DOHH2 (cell line): ENCODE data around the gene CBLN1.

Source experiments
- H3F3A ChIP-seq: fragments of 200-600 bp; sonication (generic), shearing (Covaris generic); 2 replicates; pipeline ENCODE4 v1.6.0; 2016; ENCODE audit warnings: antibody characterized with exemption, mild to moderate bottlenecking; ENCODE audit not compliant: control insufficient read depth, insufficient read depth
- H3K27ac ChIP-seq: fragments of 200-600 bp; sonication (generic); 2 replicates; pipeline ENCODE4 v1.5.1; 2014; ENCODE audit warnings: low read depth, mild to moderate bottlenecking, low read length, moderate library complexity
- H3K27me3 ChIP-seq: fragments of 200-600 bp; sonication (generic); 2 replicates; pipeline ENCODE4 v1.6.1; 2014; ENCODE audit warnings: mild to moderate bottlenecking, low read length, mixed read lengths; ENCODE audit not compliant: control insufficient read depth
- H3K36me3 ChIP-seq: fragments of 200-600 bp; sonication (generic); 2 replicates; pipeline ENCODE4 v1.6.1; 2014; ENCODE audit warnings: mild to moderate bottlenecking, low read length, moderate library complexity, mixed read lengths; ENCODE audit not compliant: control insufficient read depth
- H3K4me1 ChIP-seq: fragments of 200-600 bp; sonication (generic); 2 replicates; pipeline ENCODE4 v1.6.1; 2014; ENCODE audit warnings: mild to moderate bottlenecking, low read length, mixed read lengths; ENCODE audit not compliant: control insufficient read depth
- H3K4me2 ChIP-seq: fragments of 200-600 bp; sonication (generic); 2 replicates; pipeline ENCODE4 v1.6.0; 2014; ENCODE audit warnings: mild to moderate bottlenecking, low read length, moderate library complexity
- H3K4me3 ChIP-seq: fragments of 200-600 bp; sonication (generic); 2 replicates; pipeline ENCODE4 v1.5.1; 2014; ENCODE audit warnings: mild to moderate bottlenecking, low read length, mixed read lengths
- H3K79me2 ChIP-seq: fragments of 200-600 bp; sonication (generic); 2 replicates; pipeline ENCODE4 v1.6.1; 2014; ENCODE audit warnings: mild to moderate bottlenecking, low read length, mixed read lengths; ENCODE audit not compliant: control insufficient read depth
- H3K9me2 ChIP-seq: fragments of 200-600 bp; sonication (generic); replicated peaks from 2 replicates; pipeline ENCODE4 v1.6.1; 2014; ENCODE audit warnings: mild to moderate bottlenecking, low read length, mixed read lengths; ENCODE audit not compliant: control insufficient read depth
- H3K9me3 ChIP-seq: fragments of 200-600 bp; sonication (generic); 2 replicates; pipeline ENCODE4 v1.6.1; 2014; ENCODE audit warnings: antibody characterized with exemption, low read length, mixed read lengths; ENCODE audit not compliant: control insufficient read depth, insufficient read depth
- H4K20me1 ChIP-seq: fragments of 200-600 bp; sonication (generic); 2 replicates; pipeline ENCODE4 v1.6.0; 2014; ENCODE audit warnings: low read depth, mild to moderate bottlenecking, antibody characterized with exemption, low read length, moderate library complexity; ENCODE audit not compliant: control insufficient read depth, insufficient read depth
- CTCF ChIP-seq: fragments of 200-600 bp; sonication (generic); IDR thresholded peaks from one replicate; pipeline ENCODE4 v1.5.1; 2014; ENCODE audit warnings: antibody characterized with exemption, mild to moderate bottlenecking, low read depth, low read length; ENCODE audit not compliant: poor library complexity, severe bottlenecking
- EZH2phosphoT487 ChIP-seq: fragments of 200-600 bp; sonication (generic); IDR thresholded peaks from 2 replicates; pipeline ENCODE4 v1.6.1; 2017; ENCODE audit warnings: borderline replicate concordance, mild to moderate bottlenecking, antibody characterized with exemption, low read length, moderate library complexity, mixed read lengths

Gene CBLN1

GRCh38 chr16:49287572-49287971, 5.9 kb upstream of the CBLN1 start:
- Histone ChIP-seq H3K27me3 (peaks cover 2% of the 10 kb centered on the region), H3K9me3 (no peaks in the 10 kb centered on the region), H3K27ac (no peak overlapping the region), H3K4me2 (no peak overlapping the region), H3K79me2 (no peaks in the 10 kb centered on the region), H3K9me2 (no peaks in the 10 kb centered on the region), H3F3A (no peaks in the 10 kb centered on the region), H3K4me3 (no peak overlapping the region), H4K20me1 (no peaks in the 10 kb centered on the region), H3K36me3 (no peaks in the 10 kb centered on the region), H3K4me1 (no peaks in the 10 kb centered on the region)
- no peak for TF ChIP-seq EZH2phosphoT487
- no peak for TF ChIP-seq CTCF

- Histone ChIP-seq H3K4me1 (no peaks in the 10 kb centered on the region), H3K79me2 (no peaks in the 10 kb centered on the region), H3K4me3 (no peak overlapping the region), H3F3A (no peaks in the 10 kb centered on the region), H4K20me1 (no peaks in the 10 kb centered on the region), H3K27me3 (peaks cover 3% of the 10 kb centered on the region), H3K36me3 (no peaks in the 10 kb centered on the region), H3K4me2 (no peak overlapping the region), H3K9me3 (no peaks in the 10 kb centered on the region), H3K9me2 (no peaks in the 10 kb centered on the region), H3K27ac (no peak overlapping the region)
- TF ChIP-seq CTCF (no peak), EZH2phosphoT487 (no peak)
Observed at GRCh38 chr16:49284962-49285361, 3.3 kb upstream of the CBLN1 start.

GRCh38 chr16:49283376-49284049, 1.9 kb upstream of the CBLN1 start:
- Histone ChIP-seq H3F3A (no peaks in the 10 kb centered on the region), H3K4me2 (no peak overlapping the region), H3K4me3 (no peak overlapping the region), H3K9me2 (no peaks in the 10 kb centered on the region), H3K79me2 (no peaks in the 10 kb centered on the region), H3K4me1 (no peaks in the 10 kb centered on the region), H3K27ac (no peak overlapping the region), H3K9me3 (no peaks in the 10 kb centered on the region), H3K27me3 (peaks cover 3% of the 10 kb centered on the region), H3K36me3 (no peaks in the 10 kb centered on the region), H4K20me1 (no peaks in the 10 kb centered on the region)
- no peak for TF ChIP-seq CTCF
- TF ChIP-seq EZH2phosphoT487 = no peak
